ENCODE data around the gene RIN3. TPM values are rescaled to one million over a fixed set of nuclear protein-coding genes. Genes with fewer than 3 reads are reported as not detected.

RIN3 gene
- total RNA-seq, 1 donor from 2014 or later, result 33.0 TPM

DNA sequence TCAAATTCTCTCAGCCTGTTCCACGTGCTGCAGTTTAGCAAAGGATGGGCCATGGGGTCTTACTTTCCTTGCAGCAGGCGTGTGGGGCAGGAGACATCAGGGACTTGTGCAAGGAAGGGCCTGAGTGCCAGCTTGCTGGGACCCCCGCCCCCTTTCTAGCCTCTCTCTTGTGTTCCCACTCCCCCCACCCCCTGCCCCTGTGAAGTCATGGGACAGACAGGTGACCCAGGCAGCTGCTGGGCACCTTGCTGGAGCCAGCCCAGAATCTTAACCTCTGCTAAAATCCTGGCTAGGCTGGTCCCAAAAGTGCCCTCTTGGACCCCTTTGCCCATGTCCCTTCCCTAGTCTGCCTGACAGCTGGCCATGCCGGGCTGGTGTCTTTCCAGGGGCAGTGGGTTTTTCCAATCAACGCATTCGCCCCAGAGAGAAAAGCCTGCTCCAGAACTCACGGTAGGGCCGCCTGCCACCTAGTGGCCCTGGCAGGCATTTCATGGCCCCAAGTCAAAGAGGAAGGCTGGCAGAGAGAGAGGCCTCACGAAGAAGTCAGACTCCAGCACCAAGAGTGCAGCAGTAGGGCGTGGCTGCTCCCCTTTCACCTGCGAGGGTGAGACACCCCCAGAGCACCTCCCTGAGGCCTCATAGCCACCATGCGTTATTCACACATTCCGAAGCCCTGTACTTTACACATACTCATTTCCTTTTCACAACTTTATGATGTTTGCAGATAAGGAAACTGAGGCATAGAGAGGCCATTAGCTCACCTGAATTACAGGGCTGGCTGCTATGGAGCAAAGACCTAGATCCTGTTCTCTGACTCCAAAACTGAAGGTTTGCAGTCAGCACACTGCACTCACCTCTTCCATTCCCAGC, 167.4 kb downstream of the RIN3 start:
- intact Hi-C loops (cut with micrococcal nuclease), result loop anchor here (1.0 to 5.0 kb wide), 8 partner anchors 30 to 639 kb away; partner anchors contain the start of gene TRIP11

DNA sequence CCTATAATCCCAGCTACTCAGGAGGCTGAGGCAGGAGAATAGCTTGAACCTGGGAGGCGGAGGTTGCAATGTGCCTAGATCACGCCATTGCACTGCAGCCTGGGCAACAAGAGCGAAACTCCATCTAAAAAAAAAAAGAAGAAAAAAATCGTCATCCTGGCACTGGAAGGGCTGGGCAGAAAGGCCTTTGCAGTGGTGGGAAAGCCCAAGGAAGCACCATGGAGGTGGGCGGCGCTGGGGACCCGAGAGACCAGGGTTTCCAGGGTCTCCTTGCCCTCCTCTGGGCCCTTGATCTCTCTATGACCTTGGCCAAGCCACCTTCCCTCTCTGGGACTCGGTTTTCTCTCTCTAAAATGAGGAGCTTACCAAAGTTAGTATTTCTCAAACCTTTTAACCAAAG, 169.5 kb downstream of the RIN3 start:
- intact Hi-C loops (cut with micrococcal nuclease), result loop anchor here (5.0 kb wide), 3 partner anchors 71 to 641 kb away; partner anchors contain the start of gene TRIP11

DNA sequence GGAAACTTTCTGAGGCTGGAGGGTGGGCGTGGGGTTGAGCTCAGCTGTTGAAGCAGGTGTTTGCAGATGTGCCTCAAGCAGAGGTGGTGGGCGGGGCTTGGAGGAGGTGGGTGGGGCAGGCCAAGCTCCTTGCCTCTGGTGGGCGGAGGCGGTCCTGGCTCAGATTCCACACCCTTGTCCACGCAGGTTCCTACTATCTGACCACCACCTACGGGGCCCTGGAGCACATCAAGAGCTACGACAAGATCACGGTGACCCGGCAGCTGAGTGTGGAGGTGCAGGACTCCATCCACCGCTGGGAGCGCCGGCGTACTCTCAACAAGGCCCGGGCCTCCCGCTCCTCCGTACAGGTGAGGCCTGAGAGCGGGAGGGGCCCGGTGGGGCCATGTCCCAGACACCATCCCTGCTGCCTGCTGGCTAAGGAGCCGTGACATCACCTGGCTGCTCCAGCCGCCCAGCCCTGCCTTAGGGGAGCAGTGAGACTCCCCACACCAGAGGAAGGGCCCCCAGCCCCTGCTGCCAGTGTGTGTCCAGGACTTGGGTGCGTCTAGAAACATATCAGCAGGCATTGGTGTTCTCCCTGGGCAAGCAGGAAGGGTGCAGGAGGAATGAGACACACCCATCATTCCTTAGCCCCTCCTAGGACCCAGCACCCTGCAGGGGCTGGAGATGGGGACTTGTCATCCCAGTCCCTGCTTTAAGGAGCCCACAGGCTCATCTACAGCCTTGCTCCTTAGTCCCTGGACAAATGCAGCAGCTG, 171.4 kb downstream of the RIN3 start:
- intact Hi-C loops (cut with micrococcal nuclease), result loop anchor here (5.0 kb wide), 3 partner anchors 73 to 643 kb away; partner anchors contain the start of gene TRIP11

DNA sequence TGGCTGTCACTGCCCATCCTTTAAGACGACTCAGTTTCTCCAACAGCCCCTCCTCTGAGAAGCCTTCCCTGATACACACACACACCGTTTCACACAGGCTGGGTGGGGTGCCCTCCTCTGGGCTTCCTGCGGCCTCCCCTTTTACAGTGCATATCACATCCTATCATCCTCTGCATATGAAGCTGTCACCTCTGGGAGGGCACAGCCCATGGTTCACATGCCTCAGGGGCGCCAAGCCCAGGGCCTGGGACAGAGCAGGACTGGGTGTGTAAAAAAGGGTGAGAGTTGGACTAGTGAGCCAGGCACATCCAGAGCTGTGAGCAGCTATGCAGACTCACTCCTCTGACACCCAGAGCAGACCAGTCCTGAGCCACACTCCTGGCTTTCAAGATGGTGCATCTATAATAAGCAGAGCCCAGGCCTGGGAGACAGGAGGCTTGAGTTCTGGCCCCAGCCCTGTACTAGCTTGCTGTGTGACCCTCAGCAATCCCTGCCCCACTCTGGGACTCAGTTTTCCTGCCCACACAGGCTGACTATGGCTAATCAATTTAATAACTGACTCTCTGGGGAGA, 172.3 kb downstream of the RIN3 start:
- intact Hi-C loops (cut with micrococcal nuclease), result no loop called here

DNA sequence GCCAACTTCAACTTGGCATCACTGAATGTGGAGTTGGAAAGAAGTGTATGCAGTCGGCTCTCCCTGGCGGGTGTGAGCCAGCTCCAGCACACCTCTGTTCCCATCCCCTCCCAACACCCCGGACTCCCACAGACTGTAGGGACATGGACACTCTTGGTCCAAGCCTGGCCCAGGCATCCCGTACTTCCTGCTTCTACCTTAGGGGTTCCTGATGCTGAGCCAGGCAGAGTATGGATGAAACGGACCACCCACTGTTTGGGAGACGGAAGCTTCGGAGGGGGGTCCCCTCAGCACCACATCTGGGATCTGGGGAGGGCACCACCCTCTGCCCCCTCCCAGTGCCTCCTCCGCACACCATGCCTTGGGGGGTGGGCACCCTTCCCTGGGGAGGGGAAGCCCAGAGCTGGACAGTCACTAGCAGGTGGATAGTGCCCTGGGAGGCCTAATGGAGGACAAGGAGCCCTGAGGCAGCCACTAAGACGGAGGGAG, 172.9 kb downstream of the RIN3 start:
- intact Hi-C loops (cut with micrococcal nuclease), result no loop called here

DNA sequence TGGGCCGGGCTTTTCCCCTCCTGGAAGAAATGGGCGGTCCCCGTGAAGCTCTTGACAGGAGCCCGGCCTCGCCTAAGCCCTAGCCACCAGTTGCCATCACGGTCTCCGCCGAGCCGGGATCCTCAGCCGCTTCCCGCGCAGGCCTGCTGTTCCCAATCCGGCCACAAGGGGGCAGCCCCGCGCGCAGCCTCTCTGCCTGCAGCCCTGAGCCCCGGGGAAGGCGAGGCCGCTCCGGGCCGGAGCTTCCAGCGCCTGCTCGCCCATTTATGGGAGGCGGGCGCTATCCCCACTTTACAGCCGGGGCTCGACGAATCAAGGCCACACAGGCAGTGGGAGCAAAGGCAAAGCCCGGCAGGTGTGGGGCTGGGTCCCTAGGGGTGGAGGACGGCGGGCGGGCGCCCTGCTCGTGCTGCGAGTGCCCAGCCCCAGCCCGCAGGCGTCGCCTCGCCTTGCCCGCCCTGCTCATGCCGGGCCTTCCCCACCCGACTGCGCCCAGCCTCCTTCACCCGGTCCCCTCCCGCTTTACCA, 173.4 kb downstream of the RIN3 start:
- intact Hi-C loops (cut with micrococcal nuclease), result loop anchor here (1.0 kb wide), 1 partner anchor 96 kb away; no protein-coding TSS in a partner anchor

DNA sequence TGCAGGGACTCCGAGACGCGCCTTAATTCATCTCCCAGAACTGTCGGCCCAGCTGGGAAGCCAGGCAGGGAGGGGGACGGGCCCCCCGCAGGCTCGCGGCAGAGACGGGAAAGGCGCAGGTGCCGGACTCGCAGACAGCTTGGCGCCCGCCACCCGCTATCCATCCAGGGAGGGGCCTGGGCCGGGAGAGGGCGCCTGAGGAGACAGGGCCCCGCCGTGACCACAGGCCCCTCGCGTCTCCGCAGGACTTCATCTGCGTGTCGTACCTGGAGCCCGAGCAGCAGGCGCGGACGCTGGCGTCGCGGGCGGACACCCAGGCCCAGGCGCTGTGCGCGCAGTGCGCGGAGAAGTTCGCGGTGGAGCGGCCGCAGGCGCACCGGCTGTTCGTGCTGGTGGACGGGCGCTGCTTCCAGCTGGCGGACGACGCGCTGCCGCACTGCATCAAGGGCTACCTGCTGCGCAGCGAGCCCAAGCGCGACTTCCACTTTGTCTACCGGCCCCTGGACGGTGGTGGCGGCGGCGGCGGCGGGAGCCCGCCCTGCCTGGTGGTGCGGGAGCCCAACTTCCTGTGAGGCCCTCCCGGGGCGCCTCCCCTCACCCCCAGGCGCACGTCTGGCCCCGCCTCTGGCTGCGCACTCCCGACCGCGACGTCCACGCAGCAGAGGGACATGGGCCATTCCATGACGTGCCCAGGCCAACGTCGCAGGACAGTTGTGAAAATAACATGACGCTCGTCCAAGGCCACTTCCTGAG, 174.3 kb downstream of the RIN3 start:
- intact Hi-C loops (cut with micrococcal nuclease), result loop anchor here (1.0 kb wide), 1 partner anchor 95 kb away; no protein-coding TSS in a partner anchor

DNA sequence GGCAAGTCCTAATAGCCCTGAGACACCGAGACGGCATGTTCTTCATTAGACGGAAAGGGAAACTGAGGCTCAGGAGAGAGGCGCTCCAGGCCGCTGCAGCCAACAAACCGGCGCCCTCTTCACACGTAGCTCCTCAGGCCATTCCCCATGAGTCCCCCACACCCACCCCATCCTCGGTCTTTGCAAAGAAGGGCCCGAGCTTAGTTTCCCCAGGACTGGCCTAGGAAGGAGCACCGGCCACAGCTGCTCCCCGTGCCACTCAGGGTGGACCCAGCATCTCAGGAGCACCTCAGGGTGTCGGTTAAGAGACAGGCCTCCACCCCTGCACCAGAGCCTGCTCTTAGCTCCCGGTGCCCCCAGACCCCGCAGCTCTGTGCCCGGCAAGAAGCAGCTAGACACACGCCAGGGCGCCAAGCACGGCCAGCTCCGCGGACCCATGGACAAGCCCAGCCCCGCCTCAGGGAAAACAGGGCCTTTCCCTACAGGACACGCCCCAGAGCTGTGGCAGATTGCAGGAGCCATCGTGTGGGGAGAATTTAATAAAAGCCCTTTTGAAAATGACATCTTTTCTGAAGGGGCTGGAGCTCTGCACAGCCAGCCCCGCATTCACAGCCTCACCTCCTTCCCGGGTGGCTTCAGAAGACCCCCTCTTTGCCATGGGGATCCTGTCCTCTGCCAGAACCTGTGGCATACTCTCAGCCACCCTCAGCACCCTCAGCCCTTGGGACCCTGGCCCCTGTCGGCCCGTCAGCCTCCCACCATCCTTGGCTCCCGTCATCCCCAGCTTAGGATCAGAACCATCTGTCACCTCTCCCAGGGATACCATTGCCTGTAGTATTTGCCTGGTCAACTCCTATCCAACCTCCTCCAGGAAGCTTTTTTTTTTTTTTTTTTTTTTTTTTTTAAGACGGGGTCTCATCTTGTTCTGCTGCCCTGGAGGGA, 175.1 kb downstream of the RIN3 start:
- intact Hi-C loops (cut with micrococcal nuclease), result no loop called here

DNA sequence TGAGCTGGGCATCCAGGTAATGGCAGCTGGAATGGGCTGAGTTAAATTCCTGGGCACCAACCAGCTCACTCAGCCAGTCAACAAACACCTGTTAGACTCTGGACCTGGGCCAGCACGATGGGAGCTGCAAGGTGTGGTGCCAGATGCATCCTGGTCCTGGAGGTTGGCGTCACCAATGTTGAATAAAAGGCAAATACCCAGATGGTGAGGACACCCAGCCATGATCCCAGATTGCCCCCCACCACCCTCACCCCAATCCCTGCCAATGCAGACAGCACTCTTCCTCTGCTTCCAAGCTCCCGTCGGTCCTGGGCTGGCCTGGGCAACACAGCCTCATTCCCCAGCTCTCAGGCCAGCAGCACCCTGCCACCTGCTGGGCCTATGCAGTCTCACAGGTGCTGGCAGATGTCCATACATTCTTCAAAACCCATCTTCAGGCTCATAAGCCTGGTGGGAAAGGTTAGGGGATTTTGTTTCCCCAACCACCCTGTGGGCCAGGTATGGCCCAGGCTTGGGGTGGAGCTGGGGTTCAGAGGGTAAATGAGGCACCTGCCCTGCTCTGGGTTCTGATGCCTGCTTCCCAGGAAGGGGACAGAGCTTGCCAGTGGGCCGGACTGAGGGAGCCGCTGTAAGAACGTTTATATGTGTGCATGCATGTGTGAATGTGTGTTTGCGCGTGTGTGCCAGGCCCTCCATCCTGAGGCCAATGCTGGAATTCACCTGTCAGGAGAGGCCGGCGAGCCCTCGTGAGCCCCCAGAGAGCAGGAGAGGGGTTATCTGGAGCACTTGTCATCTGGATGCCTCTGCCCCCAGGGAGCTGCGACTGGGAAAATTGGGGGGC, 176.8 kb downstream of the RIN3 start:
- intact Hi-C loops (cut with micrococcal nuclease), result no loop called here

DNA sequence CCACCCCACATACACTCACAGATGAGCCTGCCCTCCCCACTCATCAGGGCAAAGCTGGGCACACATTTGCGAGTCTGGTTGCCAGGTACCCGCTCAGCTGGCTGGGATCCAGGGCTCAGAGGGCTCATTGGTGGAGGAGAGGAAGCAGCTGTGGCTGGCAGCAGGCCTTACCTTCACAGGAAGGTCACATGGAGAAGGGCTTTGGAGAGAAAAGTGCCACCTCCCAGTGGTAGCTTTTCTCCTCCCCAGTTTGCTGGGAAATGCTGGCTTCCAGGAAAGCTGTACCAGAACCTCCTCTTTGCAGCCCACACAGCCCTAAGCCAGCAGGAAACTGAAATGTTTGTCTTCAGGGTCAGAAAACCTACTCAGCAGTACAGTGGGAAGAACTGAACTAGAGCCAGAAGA, 179.2 kb downstream of the RIN3 start:
- intact Hi-C loops (cut with micrococcal nuclease), result no loop called here

DNA sequence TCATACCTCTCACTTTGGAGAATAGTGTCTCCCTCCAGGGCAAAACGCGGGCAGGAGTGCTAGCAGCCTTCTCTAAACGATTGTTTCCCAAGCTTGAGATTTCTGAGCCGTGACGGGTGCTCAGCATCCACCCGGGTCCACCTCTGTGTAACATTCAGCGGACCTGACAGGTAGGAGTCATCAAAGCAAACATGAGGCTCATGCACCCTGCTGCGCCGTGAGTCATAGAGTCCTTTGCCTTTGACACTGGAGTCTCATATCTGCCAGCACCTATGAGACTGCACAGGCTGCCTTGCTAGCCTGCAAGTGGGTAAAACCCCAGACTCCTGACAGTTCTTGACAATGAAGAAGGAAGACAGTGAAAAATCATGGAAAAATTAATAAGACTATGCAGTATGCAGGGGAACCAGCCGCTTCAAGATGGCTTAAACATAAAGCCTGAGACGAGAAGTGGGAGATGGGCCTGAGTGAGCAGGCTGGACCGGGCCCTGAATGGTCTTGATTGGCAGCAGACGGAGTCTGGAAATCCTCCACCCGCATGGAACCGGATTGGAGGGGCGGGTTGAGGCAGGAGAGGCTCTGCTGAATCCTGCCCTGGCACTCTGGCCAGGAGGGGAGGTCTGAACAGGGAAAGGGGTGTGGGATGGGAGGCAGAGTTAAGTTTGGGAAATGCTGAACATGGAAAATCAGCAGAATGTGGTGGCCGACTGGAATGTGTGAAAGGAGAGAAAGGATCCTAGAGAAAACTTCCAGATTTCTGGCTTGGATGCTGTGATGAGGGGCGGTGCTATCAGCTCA, 180.6 kb downstream of the RIN3 start:
- intact Hi-C loops (cut with micrococcal nuclease), result no loop called here

DNA sequence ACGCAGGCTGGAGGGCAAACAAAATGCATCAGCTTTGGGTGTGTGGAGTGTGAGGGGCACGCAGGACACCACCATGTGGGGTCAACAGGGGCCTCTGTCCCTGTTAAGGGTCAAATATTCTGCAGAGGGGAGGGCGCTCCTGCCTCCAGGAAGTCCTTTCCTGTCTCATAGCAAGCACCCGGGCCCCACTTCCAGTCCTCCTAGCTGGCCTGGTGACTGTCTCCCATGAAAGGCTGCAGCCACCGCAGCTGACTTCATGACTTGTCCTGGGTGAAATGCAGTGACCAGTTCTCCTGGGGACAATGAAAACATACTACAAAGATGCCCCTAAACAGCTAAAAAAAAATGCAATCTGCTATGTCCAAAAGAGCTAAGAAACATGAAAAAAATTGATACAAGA, 181.2 kb downstream of the RIN3 start:
- intact Hi-C loops (cut with micrococcal nuclease), result no loop called here

DNA sequence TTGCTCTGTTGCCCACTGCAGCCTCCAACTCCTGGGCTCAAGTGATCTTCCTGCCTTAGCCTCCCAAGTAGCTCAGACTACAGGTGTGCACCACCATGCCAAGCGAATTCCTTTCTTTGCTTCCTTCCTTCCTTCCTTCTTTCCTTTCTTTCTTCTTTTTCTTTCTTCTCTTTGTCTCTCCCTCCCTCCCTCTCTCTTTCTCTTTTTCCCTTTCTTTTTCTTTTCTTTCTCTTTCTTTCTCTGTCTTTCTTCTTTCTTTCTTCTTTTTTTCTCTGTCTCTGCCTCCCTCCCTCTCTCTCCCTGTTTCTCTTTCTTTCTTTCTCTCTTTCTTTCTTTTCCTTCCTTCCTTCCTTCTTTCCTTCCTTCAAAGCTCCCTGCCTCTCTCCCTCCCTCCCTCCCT, 182.0 kb downstream of the RIN3 start:
- intact Hi-C loops (cut with micrococcal nuclease), result no loop called here

DNA sequence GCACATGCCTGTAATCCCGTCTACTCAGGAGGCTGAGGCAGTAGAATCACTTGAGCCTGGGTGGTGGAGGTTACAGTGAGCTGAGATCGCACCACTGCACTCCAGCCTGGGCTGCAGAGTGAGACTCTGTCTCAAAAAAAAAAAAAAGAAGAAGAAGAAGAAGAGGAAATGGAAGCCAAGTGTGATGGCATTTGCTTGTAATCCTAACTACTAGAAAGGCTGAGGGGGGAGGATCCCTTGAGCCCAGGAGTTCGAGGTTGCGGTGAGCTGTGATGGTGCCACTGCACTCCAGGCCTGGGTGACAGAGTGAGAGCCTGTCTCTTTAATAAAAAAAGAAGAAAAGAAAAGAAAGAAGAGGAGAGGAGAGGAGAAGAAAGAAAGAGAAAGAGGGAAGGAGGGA, 182.8 kb downstream of the RIN3 start:
- intact Hi-C loops (cut with micrococcal nuclease), result no loop called here

DNA sequence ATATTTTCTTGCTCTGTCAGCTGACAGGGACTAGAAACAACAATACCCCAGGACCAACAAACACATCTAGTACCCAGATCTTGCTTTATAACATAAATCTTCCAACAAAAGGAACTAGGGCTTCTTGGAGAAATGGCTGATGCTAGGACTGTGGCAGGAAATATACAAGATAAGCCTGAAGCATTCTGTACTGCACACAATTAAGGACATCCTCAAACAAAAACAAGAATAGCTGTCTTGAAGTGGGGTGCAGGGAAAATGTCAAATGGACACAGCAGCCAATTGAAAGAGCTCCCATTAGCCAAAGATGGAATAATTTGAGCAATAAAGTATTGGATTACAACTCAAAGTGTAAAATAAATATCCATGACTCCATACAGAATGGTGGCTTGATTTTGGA, 184.8 kb downstream of the RIN3 start:
- intact Hi-C loops (cut with micrococcal nuclease), result no loop called here

DNA sequence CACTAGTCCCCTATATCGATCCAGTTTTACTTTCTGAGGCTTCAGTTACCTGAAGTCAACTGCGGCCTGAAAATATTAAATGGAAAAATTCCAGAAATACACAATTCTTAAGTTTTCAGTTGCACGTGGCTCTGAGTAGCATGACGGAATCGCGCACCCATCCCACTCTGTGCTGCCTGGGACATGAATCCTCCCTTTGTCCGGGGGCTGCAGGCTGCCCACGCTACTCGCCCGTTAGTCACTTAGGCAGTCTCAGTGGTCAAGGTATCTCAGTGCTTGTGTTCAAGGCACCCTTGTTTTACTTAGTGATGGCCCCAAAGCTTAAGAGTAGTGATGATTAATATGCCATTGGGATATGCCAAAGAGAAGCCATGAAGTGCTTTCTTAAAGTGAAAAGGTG, 188.2 kb downstream of the RIN3 start:
- intact Hi-C loops (cut with micrococcal nuclease), result no loop called here

DNA sequence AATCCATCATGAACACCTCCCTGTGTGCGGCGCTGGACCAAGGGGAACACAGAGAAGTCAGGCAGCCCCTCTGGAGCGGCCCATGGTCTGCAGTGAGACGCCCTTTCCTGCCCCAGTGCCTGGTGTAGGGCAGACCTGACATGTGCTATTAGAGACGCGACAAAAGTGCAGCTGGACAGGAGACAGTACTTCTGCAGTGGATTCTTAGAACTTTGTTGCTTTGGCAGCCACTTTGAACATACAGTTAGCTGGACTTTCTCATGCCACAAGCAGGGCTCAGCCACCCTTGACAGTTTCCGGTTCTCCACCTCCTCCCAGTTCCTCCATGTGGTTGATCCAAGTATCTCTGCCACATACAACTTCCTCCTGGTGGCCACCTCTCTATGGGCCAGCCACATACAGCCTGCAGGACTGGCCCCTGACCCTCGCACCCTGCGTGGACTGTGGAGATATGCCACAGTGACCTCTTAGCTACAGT, 188.9 kb downstream of the RIN3 start:
- intact Hi-C loops (cut with micrococcal nuclease), result no loop called here

DNA sequence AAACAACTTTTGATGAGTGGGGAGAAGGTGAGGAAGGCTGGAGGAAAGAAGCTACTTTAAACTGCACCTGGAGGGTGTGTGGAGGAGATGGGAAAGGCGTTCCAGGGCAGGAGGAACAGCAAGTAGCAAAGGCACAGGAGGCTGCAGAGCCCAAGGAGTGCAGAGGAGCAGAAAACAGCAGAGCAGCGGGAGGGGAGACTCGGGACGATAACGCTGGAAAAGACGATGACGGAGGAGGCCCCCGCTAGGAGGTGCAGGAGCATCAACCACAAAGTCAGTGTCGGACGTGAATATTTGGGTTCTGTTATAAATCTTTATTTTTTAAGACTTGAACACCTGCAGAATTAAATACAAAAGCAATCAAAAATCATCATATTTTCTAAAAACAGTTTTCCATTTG, 189.9 kb downstream of the RIN3 start:
- intact Hi-C loops (cut with micrococcal nuclease), result no loop called here
